UCSD-AML1 (cell line): ENCODE results near the gene SNF8.
A peak's percentile ranks its signal among the peaks of the same experiment; 100 is the strongest.

ENCODE experiments used
- DNase-seq: peaks from one replicate; lab custom pipeline; 2025; ENCODE audit not compliant: unreplicated experiment; lab: John Stamatoyannopoulos, UW

The SNF8 gene

GRCh38 chr17:48930435-48930873 lies 14.2 kb downstream of the SNF8 start:
- DNase-seq = no peak

- no peak for DNase-seq
Measured at GRCh38 chr17:48929812-48930165, 14.9 kb downstream of the SNF8 start.

DNA sequence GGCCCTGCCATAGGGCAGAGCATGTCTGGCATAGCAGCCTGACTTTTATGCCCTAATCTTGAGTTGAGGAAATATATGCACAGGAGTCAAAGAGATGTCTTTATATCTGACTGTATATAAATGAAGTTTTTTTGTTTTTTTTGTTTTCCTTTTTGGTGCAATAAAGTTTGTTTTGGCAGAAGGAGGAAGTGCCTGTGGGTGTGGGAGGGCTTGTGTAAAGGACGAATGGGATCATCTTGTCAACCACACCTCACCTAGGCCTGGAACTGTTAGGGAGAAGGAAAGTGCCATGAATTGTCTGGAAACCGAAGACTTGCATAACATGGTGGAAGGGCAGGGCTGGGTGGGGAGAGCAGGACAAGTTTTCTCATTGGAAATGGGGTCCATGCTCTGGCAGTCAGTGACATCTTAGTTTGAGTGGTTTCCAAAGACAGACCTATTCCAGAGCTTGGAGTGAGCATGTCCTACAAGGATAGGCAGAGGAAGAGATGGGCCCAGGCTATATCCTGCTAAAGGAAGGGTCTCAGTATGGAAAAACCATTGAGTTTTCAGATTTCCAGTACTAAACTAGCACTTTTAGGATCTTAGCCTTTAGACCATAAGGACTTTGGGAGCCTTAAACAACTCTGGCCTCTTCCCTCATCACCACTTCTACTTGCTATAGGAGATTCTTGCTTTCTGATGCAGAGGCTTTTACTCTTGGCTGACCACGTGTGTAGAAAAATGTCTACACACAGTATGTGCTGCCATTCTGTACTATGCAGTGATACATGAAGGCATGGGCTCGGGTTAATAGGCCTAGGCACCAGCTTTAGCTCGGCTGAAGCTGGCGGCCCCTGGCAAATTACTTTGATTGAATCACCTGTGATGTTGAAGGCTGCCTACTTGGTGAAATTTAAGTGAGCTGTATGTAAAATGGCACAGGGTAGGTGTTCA lies 15.5 kb downstream of the SNF8 start:
- DNase-seq = no peak

DNA sequence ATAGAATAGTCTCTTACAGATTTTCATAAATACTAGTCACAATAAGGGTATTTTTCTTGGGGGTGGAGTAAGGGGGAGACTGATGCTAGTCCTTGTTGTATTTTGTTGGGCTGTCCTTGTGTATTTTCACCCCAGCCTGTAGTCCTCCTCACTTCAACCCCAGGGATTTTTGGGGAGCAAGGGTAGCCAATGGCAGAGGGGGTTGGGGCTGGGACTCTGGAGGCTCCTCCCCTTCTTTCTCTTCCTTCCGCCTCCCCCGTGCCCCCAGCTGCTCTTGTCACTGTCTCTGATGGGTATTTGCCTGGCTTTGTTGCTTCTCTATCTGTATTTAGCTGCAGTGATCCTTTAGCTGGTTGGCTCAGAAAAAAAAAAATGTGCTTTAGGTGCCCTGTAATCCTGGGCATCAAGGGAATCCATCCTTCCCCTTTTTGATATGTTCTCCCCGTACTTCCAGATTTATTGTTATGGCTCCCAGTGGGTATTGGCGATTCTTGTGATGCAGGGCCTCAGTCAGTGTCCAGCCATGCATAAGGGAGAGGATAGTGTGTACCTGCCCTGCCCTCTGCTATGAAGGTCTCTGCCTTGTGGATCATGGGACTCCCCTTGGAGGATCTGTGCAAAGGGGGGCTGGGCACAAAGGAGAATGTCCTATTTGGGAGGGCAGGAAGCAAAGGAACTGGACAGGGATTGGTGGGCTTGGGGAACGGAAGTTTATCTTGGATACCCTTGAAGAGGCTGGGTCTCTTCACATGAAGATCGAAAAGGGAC lies 16.5 kb downstream of the SNF8 start:
- no peak for DNase-seq

DNA sequence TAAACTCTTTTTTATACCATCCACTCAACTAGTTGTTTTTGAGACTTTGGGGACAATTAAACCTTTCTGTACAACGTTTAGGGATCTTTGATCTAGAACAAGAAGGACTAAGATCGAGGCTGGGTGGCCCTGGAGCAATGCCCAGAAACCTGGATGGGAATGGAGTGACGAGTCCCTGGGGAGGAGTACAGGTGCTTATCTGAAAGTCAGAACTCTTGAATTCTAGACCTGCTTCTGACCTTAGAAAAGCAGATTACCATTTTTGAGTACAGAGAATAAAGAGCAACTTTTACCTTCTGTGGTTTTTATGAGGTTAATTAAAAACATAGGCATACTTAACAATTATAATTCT lies 18.7 kb downstream of the SNF8 start:
- DNase-seq = no peak

DNA sequence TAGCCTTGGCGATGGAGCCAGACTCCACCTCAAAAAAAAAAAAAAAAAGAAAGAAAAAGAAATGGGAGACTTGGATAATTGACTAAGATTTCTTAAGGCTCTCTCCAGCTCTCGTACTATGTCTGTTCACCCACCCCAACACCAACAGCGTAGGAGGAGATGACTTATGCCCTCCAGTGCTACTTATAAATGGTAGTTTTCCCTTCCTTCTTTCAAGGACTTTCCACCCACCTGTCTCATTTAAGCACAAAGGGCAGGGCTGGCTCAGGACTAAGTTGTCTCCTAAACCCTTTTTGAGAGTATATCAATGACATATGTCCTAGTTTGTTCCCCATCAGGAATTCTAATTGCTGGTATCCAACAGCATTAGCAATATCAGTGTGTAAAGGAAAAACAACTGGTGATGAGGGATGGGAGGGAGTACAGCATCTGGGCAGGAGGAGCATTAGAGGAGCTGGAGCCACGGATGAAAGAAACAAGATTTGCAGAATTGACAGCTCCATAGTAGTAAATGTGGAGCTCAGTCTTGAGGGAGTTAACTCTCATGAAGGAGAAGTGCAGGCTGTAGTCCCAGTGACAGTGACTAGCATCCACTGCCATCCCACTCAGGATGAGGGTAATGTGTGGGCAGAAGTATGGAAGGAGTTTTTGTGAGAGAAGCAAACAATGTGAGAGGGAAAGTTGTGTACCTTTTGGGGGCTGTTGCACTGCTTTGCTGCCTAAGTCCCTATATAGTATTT lies 19.2 kb downstream of the SNF8 start:
- DNase-seq = no peak

- DNase-seq = no peak
Measured at GRCh38 chr17:48915459-48916282, 29.0 kb downstream of the SNF8 start.

GRCh38 chr17:48912476-48912875 lies 32.2 kb downstream of the SNF8 start:
- no peak for DNase-seq

GRCh38 chr17:48910370-48910769 lies 34.3 kb downstream of the SNF8 start:
- DNase-seq = no peak

- no peak for DNase-seq
Measured at GRCh38 chr17:48909783-48910182, 34.9 kb downstream of the SNF8 start.

DNA sequence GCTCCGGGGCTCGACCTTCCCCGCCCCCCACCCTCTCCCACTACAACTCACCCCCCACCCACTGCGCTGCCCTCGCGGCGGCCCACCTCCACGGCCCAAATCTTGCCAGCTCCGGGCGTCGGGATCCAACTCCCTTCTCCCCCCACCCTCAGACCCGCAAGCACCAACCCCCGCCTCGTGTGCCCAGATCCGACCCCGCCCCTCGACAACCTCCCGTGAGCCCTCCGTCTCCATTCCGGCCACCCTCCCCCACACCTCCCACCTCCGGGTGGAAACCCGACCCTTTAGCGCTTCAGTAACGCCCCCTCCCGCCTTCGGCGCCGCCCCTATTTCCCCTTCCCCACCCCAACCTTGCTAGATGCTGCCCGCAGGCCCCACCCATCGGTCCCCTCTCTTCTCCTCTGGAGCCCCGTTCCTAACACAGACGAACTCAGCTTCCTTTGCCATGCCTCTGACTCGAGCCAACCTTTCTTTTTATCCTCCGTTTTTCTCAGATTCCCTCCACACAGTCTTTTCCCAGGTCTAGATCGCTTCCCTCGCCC lies 35.7 kb downstream of the SNF8 start:
- peak; percentile 94 for DNase-seq

DNA sequence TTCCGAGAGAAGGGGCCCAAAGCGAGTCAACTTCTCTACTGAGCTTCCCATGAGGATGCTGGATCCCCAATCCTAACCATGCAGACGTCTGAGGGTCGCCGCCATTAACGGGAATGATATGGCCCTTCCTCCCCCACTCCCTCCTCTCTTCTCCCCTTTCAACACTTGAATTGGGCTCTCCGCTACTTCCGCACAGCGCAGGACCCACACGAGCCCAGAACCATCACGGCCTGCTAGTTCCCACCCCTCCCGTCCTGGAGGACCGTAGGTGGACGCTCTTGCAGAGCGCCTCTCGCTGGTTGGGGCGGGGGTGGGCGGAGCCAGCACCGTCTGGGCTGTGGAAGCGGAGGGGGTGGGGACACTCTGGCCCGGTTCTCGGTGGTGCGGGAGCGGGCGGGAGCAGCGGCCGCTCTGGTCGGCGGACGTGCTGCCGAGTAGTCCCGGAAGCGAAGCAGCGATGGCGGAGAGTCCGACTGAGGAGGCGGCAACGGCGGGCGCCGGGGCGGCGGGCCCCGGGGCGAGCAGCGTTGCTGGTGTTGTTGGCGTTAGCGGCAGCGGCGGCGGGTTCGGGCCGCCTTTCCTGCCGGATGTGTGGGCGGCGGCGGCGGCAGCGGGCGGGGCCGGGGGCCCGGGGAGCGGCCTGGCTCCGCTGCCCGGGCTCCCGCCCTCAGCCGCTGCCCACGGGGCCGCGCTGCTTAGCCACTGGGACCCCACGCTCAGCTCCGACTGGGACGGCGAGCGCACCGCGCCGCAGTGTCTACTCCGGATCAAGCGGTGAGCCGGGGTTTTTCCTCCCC lies 36.4 kb downstream of the SNF8 start, which contains the start of gene UBE2Z:
Gene UBE2Z, plus strand, starts transcription at position 361 of the 797 bp plus-strand sequence. Its CDS starts 97 bp downstream, at position 458.
- peak; percentile 97 for DNase-seq

DNA sequence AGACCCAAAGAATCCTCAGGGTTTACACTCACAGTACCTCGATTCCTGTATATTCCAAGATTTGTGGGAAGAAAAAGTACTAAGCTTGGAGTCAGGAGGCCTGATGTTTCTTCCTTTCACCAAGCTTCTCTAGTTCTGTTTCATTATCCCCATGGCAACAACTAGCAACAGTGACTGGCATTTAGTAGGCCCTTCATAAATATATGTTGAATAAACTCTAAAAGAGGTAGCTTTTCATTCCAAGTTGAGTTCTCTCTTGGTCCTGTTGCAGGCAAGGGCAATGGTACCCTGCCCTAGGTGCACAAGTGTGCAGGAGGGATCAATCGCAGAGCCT lies 37.0 kb downstream of the SNF8 start:
- no peak for DNase-seq

DNA sequence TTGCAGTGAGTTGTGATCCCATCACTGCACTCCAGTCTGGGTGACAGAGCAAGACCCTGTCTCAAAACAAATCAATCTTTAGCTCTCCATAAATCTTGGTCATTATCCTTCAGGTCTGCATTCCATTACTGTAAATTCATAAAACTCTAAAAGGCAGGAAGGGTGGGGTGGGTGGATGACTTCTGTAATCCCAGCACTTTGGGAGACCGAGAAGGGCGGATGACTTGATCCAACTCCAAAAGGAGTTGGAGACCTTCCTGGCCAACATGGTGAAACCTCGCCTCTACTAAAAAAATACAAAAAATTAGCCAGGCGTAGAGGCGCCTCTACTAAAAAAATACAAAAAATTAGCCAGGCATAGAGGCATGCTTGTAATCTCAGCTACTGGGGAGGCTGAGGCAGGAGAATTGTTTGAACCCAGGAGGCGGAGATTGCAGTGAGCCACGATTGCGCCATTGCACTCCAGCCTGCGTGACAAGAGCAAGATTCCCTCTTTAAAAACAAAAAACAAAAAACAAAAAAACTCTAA lies 38.6 kb downstream of the SNF8 start:
- no peak for DNase-seq

GRCh38 chr17:48904428-48904827 lies 40.2 kb downstream of the SNF8 start:
- no peak for DNase-seq

DNA sequence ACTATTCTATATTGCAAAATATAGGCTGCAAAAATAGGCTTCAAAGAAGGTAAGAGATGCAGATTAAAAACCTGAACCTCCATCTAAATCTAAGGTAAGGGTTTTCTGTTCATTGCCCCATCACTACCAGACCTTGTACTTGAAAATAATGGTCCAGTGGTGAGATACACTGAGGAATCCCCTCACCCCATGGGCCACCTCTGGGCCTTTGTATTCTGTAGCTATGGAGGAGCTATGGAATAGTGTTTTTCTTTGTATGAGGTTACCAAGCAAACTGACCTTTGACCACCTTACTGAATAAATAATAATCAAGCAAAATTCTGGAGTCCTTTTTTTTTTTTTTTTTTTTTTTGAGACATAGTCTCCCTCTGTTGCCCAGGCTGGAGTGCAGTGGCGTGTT lies 41.2 kb downstream of the SNF8 start:
- no peak for DNase-seq

DNA sequence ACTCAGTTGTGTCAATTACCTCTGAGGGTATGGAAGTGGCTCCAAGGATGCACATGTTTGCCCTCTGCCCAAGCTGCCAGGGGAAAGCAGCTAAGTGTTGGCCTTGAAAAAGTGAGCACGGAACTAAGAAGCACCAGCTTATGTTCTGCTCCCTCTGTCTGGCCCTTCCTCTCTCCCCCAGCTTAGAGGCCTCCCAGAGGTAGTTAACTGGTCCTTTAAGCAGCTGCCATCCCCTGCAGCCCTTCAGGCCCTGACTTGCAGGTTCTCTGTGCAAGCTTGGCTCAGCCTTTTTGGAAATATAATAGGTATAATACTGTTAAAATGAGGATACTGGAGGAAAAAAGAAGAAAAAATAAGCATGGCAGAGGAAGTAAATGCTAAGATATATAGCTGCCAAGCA lies 43.4 kb downstream of the SNF8 start:
- no peak for DNase-seq

GRCh38 chr17:48894886-48895285 lies 49.8 kb downstream of the SNF8 start:
- no peak for DNase-seq
